ENCODE measurements around the gene ST7L.
"Not testable (repeated sequence)": the region's sequence is repeated elsewhere in the genome, so short reads cannot be mapped to it uniquely, and the experiment has no call there.

Gene ST7L

GRCh38 chr1:112496290-112496689 is 122.7 kb downstream of the ST7L start:
- no peak for DNase-seq (ENCODE audit: low read depth in 2 of 3, low spot score in 2 of 3)

DNA sequence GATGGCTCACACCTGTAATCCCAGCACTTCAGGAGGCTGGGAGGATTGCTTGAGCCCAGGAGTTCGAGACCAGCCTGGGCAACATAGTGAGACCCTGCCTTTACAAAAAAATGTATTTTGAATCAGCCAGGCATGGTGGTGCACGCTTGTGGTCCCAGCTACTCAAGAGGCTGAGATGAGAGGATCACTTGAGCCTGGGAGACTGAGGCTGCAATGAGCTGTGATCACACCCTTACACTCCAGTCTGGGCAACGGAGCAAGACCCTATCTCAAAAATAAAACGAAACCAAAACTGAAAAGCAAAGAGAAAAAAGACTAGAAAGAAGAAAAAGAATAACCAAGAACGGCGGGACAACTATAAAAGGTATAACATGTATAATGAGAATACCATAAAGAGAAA is 125.6 kb downstream of the ST7L start:
- DNase-seq (ENCODE audit: low read depth in 2 of 3, low spot score in 2 of 3): no peak

- no peak for DNase-seq (ENCODE audit: low read depth in 2 of 3, low spot score in 2 of 3)
Observed at GRCh38 chr1:112492076-112492475, 126.9 kb downstream of the ST7L start.

DNA sequence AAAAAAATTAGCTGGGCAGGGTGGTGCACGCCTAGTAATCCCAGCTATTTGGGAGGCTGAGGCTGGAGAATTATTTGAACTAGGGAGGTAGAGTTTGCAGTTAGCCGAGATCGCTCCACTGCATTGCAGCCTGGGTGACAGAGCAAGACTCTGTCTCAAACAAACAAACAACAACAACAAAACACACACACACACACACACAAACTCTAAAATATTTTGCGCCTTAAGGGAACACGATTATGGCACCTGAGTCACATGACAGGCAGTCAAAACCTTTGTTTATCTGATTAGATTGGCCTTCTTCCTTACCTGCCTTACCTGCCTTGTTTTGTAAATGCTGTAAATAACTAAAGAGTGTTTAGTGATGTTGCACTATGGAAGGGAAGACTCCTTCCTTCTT is 130.8 kb downstream of the ST7L start:
- DNase-seq (ENCODE audit: low read depth in 2 of 3, low spot score in 2 of 3): no peak

DNA sequence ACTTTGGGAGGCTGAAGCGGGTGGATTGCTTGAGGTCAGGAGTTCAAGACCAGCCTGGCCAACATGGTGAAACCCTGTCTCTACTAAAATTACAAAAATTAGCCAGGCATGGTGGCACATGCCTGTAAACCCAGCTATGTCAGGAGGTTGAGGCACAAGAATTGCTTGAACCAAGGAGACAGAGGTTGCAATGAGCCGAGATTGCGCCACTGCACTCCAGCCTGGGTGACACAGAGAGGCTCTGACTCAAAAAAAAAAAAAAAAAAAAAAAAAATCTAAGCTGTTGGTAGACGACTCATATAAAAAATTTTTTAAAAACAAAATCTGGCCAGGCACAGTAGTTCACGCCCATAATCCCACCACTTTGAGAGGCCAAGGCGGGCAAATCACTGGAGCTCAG is 131.3 kb downstream of the ST7L start:
- DNase-seq (ENCODE audit: low read depth in 2 of 3, low spot score in 2 of 3): not testable (repeated sequence)

- DNase-seq (ENCODE audit: low read depth in 2 of 3, low spot score in 2 of 3): not testable (repeated sequence)
Observed at GRCh38 chr1:112486063-112486462, 132.9 kb downstream of the ST7L start.

GRCh38 chr1:112478314-112478713 is 140.6 kb downstream of the ST7L start:
- DNase-seq (ENCODE audit: low read depth in 2 of 3, low spot score in 2 of 3): no peak

DNA sequence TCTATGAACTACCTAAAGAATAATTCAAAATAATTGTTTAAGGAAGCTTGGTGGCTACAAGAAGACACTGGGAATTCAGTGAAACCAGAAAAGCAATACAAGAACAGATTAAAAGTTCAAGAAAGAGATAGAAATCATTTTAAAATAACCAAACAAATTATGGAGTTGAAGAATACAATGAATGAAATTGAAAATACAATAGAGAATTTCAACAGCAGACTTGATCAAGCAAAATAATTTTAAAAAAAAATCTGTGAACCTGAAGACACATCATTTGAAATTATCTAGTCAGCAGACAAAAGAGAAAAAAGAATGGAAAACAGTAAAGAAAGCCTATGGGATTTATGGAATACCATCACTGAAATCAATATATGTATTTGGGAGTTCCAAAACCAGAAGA is 141.4 kb downstream of the ST7L start:
- no peak for DNase-seq (ENCODE audit: low read depth in 2 of 3, low spot score in 2 of 3)
